ENCODE data around the gene RIMBP2. TPM values are rescaled to one million over a fixed set of nuclear protein-coding genes. Genes with fewer than 3 reads are reported as not detected.

Gene RIMBP2
- total and polyA plus RNA-seq, 9 of the 15 experiments (the other 6 are each of a cell fraction or from before 2014, with no cell fraction given) = not detected

- no peak for TF ChIP-seq RREB1 (CRISPR knock-in tag; IDR thresholded peaks at IDR 0.05)
- no peak for TF ChIP-seq ZC3H8 (IDR thresholded peaks at IDR 0.05)
- TF ChIP-seq USF2 (CRISPR knock-in tag; IDR thresholded peaks at IDR 0.05) = no peak
- no peak for TF ChIP-seq HMGN3 (IDR thresholded peaks at IDR 0.05; ENCODE audit: borderline replicate concordance, extremely low read depth, insufficient read length, low read depth, low read length)
- no peak for TF ChIP-seq KDM4B (IDR thresholded peaks at IDR 0.05; ENCODE audit: borderline replicate concordance in 2 of 2, low read depth in 1 of 2)
- no peak for TF ChIP-seq MBD2 (IDR thresholded peaks at IDR 0.05; ENCODE audit: borderline replicate concordance, low read depth)
Measured at GRCh38 chr12:130560321-130560720, 155.8 kb downstream of the RIMBP2 start (continued).

Data from K562 (cell line).